ENCODE results near the gene ITIH4. TPM values are rescaled to one million over a fixed set of nuclear protein-coding genes. Genes with fewer than 3 reads are reported as not detected.

ITIH4 gene
- total RNA-seq, 1 experiment from 2014 or later, result 4.1 TPM

DNA sequence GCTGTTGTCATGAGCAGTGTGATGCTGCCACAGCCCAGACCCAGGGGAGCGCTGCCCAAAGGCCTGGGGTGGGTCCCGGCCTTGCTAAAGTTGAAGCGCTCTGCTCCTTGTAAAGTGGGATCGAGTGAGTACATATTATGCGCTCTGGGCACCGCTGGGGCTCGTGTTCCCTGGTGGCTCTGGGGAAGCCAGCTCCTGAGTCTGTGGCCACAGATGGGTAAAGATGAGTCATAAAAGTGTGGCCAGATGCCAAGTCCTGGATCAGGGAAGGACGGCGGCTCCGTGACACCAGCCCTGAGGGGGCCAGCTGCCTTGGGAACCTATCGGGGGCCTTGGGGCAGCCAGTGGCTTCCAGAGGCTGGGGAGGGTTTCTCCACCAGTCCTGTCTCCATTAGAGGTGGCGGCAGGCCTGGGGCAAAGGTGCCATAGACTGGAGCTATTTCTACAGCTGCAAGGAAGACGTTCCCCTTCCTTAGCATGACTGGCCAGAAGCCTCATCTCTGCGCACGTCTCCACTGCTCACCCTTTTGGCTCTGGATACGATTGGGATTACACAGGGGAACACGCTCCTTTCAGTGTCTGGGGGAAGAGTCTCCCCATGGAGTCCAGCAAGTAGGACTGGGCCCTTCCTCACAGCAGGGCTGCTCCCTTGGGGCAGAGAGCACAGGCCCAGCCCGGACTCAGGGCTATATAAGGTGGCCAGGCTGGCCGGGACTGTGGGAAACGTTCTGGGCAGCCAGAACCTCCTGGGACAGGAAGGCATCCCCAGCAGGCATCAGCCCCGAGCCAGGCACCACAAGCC lies 1.2 kb upstream of the ITIH4 start:
- Histone ChIP-seq H3K36me3 (ENCODE audit: control insufficient read depth, insufficient read depth, low read length) (no peaks in the 10 kb centered on the region), H3K27me3 (replicated peaks; ENCODE audit: control insufficient read depth, insufficient read depth, low read length) (no peaks in the 10 kb centered on the region), H3K9me3 (no peaks in the 10 kb centered on the region), H3K4me3 (ENCODE audit: low read depth, low read length) (no peak overlapping the region), H3K4me1 (peaks cover 9% of the 10 kb centered on the region; the same call in 1 of the 2 replicates)
- H3K4me1 Mint-ChIP-seq (ENCODE audit: low read depth, unreplicated experiment), result peaks cover 12% of the 10 kb centered on the region
- intact Hi-C loops (cut with micrococcal nuclease; ENCODE audit: unreplicated experiment), result no loop called here
- H3K36me3 Mint-ChIP-seq (ENCODE audit: insufficient read depth, unreplicated experiment), result no peaks in the 10 kb centered on the region
- ChIA-PET POLR2A (no interaction called here), CTCF (interaction anchor here (0.6 to 1.2 kb wide), 2 partner anchors 60 to 88 kb away, joined by 3 to 4 read pairs; no protein-coding TSS in a partner anchor)
- no peaks in the 10 kb centered on the region for H3K9me3 Mint-ChIP-seq (ENCODE audit: unreplicated experiment)
- H3K4me3 Mint-ChIP-seq (ENCODE audit: unreplicated experiment), result no peak overlapping the region
- BruUV-seq (replicated peaks), result no TSS peak
- TF ChIP-seq, protein P1, sequence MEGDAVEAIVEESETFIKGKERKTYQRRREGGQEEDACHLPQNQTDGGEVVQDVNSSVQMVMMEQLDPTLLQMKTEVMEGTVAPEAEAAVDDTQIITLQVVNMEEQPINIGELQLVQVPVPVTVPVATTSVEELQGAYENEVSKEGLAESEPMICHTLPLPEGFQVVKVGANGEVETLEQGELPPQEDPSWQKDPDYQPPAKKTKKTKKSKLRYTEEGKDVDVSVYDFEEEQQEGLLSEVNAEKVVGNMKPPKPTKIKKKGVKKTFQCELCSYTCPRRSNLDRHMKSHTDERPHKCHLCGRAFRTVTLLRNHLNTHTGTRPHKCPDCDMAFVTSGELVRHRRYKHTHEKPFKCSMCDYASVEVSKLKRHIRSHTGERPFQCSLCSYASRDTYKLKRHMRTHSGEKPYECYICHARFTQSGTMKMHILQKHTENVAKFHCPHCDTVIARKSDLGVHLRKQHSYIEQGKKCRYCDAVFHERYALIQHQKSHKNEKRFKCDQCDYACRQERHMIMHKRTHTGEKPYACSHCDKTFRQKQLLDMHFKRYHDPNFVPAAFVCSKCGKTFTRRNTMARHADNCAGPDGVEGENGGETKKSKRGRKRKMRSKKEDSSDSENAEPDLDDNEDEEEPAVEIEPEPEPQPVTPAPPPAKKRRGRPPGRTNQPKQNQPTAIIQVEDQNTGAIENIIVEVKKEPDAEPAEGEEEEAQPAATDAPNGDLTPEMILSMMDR (IDR thresholded peaks at IDR 0.05; ENCODE audit: insufficient read depth in 1 of 2, low read depth in 1 of 2, low read length in 1 of 2, severe bottlenecking in 1 of 2, unreplicated experiment in 1 of 2), result no peak
- no peak overlapping the region for H3K27ac Mint-ChIP-seq (ENCODE audit: unreplicated experiment)
- no peak for DNase-seq
- H3K27me3 Mint-ChIP-seq (ENCODE audit: insufficient read depth, unreplicated experiment), result no peaks in the 10 kb centered on the region

DNA sequence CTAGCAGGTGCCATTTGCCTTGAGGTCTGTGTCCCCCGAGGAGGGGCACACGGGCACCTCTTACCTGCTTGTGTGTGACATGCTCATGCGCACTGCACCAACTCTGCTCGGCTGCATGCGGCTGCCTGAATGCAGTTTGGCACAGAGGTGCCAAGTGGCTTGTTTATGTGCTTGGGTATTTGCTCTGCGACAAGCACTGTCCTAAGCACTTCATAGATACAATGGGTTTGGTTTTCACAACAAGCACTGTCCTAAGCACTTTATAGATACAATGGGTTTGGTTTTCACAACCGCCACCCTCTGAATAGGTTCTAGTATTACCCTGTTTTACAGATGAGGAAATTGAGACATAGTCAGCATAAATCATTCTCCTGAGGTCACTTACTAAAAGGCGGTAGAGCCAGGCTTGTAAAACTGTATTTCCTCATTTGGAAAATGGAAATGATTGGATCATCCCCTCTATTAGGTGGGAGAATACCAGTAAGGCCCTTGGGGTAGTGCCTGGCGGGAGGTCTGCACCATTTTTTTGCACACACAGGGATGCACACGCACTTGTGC lies 487 bp downstream of the ITIH4 start:
- ChIA-PET CTCF (interaction anchor here (1.1 kb wide), 1 partner anchor 9 kb away, joined by 4 read pairs; no protein-coding TSS in a partner anchor), POLR2A (no interaction called here)
- no peak overlapping the region for H3K4me3 ChIP-seq (ENCODE audit: low read depth, low read length)
- H3K27ac Mint-ChIP-seq (ENCODE audit: unreplicated experiment), result no peak overlapping the region
- no TSS peak for BruUV-seq (replicated peaks)
- no peaks in the 10 kb centered on the region for H3K36me3 Mint-ChIP-seq (ENCODE audit: insufficient read depth, unreplicated experiment)
- DNase-seq, result no peak
- TF ChIP-seq, protein P1 (IDR thresholded peaks at IDR 0.05; ENCODE audit: insufficient read depth in 1 of 2, low read depth in 1 of 2, low read length in 1 of 2, severe bottlenecking in 1 of 2, unreplicated experiment in 1 of 2), result no peak
- no peak overlapping the region for H3K4me3 Mint-ChIP-seq (ENCODE audit: unreplicated experiment)
- H3K36me3 ChIP-seq (ENCODE audit: control insufficient read depth, insufficient read depth, low read length), result no peaks in the 10 kb centered on the region
- intact Hi-C loops (cut with micrococcal nuclease; ENCODE audit: unreplicated experiment), result no loop called here
- H3K9me3 Mint-ChIP-seq (ENCODE audit: unreplicated experiment), result no peaks in the 10 kb centered on the region
- H3K4me1 ChIP-seq, result peaks cover 4% of the 10 kb centered on the region; the same call in 1 of the 2 replicates
- no peaks in the 10 kb centered on the region for H3K27me3 Mint-ChIP-seq (ENCODE audit: insufficient read depth, unreplicated experiment)
- peaks cover 5% of the 10 kb centered on the region for H3K4me1 Mint-ChIP-seq (ENCODE audit: low read depth, unreplicated experiment)
- no peaks in the 10 kb centered on the region for H3K27me3 ChIP-seq (replicated peaks; ENCODE audit: control insufficient read depth, insufficient read depth, low read length)
- H3K9me3 ChIP-seq, result no peaks in the 10 kb centered on the region

- no peaks in the 10 kb centered on the region for H3K9me3 ChIP-seq
- TF ChIP-seq, protein P1 (IDR thresholded peaks at IDR 0.05; ENCODE audit: insufficient read depth in 1 of 2, low read depth in 1 of 2, low read length in 1 of 2, severe bottlenecking in 1 of 2, unreplicated experiment in 1 of 2), result no peak
- no peaks in the 10 kb centered on the region for H3K4me1 ChIP-seq
- H3K27me3 ChIP-seq (replicated peaks; ENCODE audit: control insufficient read depth, insufficient read depth, low read length), result no peaks in the 10 kb centered on the region
- no peaks in the 10 kb centered on the region for H3K36me3 Mint-ChIP-seq (ENCODE audit: insufficient read depth, unreplicated experiment)
- POLR2A ChIA-PET, result no interaction called here
- no TSS peak for BruUV-seq (replicated peaks)
- intact Hi-C loops (cut with micrococcal nuclease; ENCODE audit: unreplicated experiment), result no loop called here
- no peak overlapping the region for H3K4me3 ChIP-seq (ENCODE audit: low read depth, low read length)
- H3K4me3 Mint-ChIP-seq (ENCODE audit: unreplicated experiment), result no peak overlapping the region
- no peak for DNase-seq
- no peak overlapping the region for H3K27ac Mint-ChIP-seq (ENCODE audit: unreplicated experiment)
- CTCF ChIA-PET, result interaction anchor here (1.1 kb wide), 1 partner anchor 9 kb away, joined by 4 read pairs; no protein-coding TSS in a partner anchor
- no peaks in the 10 kb centered on the region for H3K27me3 Mint-ChIP-seq (ENCODE audit: insufficient read depth, unreplicated experiment)
- peaks cover 5% of the 10 kb centered on the region for H3K4me1 Mint-ChIP-seq (ENCODE audit: low read depth, unreplicated experiment)
- H3K9me3 Mint-ChIP-seq (ENCODE audit: unreplicated experiment), result no peaks in the 10 kb centered on the region
- H3K36me3 ChIP-seq (ENCODE audit: control insufficient read depth, insufficient read depth, low read length), result no peaks in the 10 kb centered on the region
These were observed 990 bp downstream of the ITIH4 start for GRCh38 chr3:52829482-52829881.
